Calu3 (cell line): ENCODE results near the gene PRELID2. TPM values are rescaled to one million over a fixed set of nuclear protein-coding genes. Genes with fewer than 3 reads are reported as not detected.

ENCODE experiments used
- BruUV-seq: library from RNA; stranded (reverse); fragments of 400-500 nt; replicated peaks from 2 replicates; lab custom pipeline; 2021; lab: Mats Ljungman, UMichigan
- CTCF ChIA-PET: fragments of 300-600 bp; sonication (Branson Sonifier 250); formaldehyde crosslinking; loops from one replicate; lab custom pipeline; 2022; ENCODE audit warnings: antibody characterized with exemption; lab: Charles Lee
- DNase-seq: peaks from one replicate; pipeline ENCODE4 v3.0.0; 2022
- H3K27ac Mint-ChIP-seq: one replicate; pipeline ENCODE4 v1.8.0; 2022; ENCODE audit warnings: mixed read lengths; ENCODE audit not compliant: unreplicated experiment
- H3K27me3 Mint-ChIP-seq: one replicate; pipeline ENCODE4 v1.8.0; 2022; ENCODE audit warnings: mixed read lengths; ENCODE audit not compliant: unreplicated experiment
- H3K36me3 Mint-ChIP-seq: one replicate; pipeline ENCODE4 v1.8.0; 2022; ENCODE audit warnings: mild to moderate bottlenecking, moderate library complexity, mixed read lengths; ENCODE audit not compliant: insufficient read depth, unreplicated experiment
- H3K4me1 Mint-ChIP-seq: one replicate; pipeline ENCODE4 v1.8.0; 2022; ENCODE audit warnings: mild to moderate bottlenecking, low read depth, mixed read lengths; ENCODE audit not compliant: unreplicated experiment
- H3K4me3 Mint-ChIP-seq: one replicate; pipeline ENCODE4 v1.8.0; 2022; ENCODE audit warnings: mild to moderate bottlenecking, low read depth, moderate library complexity, mixed read lengths; ENCODE audit not compliant: unreplicated experiment
- H3K9me3 Mint-ChIP-seq: one replicate; pipeline ENCODE4 v1.8.0; 2022; ENCODE audit warnings: low read depth, mixed read lengths; ENCODE audit not compliant: unreplicated experiment
- CTCF ChIP-seq: fragments of 200-600 bp; IDR thresholded peaks from one replicate; pipeline ENCODE4 v1.8.0; 2022; ENCODE audit warnings: antibody characterized with exemption; ENCODE audit not compliant: unreplicated experiment
- intact Hi-C: fragments of 100-400 bp; cut with micrococcal nuclease; formaldehyde crosslinking; loops from one replicate; pipeline ENCODE4 v1.10.0; 2022; ENCODE audit not compliant: unreplicated experiment
- total RNA-seq: library from RNA; stranded (reverse); gene quantifications from 2 replicates; pipeline ENCODE4 v1.2.3, GENCODE V29; 2022

The PRELID2 gene
- total RNA-seq, 1 experiment from 2014 or later, result 33.4 TPM

DNA sequence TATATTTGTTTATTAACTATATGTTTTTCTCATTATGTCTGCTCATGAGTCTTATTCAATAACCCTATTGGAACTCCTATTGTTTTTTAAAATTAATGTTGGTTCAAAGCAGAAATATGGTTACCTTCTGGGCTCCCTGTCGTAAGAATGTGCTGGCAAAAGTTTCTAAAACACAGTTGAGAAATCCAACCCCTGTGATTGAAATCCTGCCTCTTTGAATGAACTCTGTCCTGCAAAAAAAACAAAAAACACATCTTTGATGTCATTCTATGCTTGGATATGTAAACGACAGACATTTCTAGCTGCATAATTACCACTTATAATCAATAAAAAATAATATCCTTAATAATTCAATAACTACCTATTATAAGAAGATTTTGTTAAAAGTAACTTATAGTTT, 38.8 kb downstream of the PRELID2 start:
- H3K36me3 Mint-ChIP-seq, result no peaks in the 10 kb centered on the region
- intact Hi-C loops, result no loop called here
- no peaks in the 10 kb centered on the region for H3K27me3 Mint-ChIP-seq
- no peaks in the 10 kb centered on the region for H3K9me3 Mint-ChIP-seq
- TF ChIP-seq CTCF, result no peak
- CTCF ChIA-PET, result no interaction called here
- no peak overlapping the region for H3K4me3 Mint-ChIP-seq
- H3K27ac Mint-ChIP-seq, result no peak overlapping the region
- DNase-seq, result no peak
- BruUV-seq, result no TSS peak
- H3K4me1 Mint-ChIP-seq, result no peaks in the 10 kb centered on the region

GRCh38 chr5:145793574-145793973, 41.6 kb downstream of the PRELID2 start:
- Mint-ChIP-seq H3K36me3 (no peaks in the 10 kb centered on the region), H3K4me3 (no peak overlapping the region), H3K27me3 (no peaks in the 10 kb centered on the region), H3K9me3 (no peaks in the 10 kb centered on the region), H3K4me1 (no peaks in the 10 kb centered on the region), H3K27ac (no peak overlapping the region)
- no peak for TF ChIP-seq CTCF
- CTCF ChIA-PET, result no interaction called here
- BruUV-seq, result no TSS peak
- intact Hi-C loops, result no loop called here
- no peak for DNase-seq

- BruUV-seq, result no TSS peak
- Mint-ChIP-seq H3K4me1 (no peaks in the 10 kb centered on the region), H3K9me3 (no peaks in the 10 kb centered on the region), H3K27ac (no peak overlapping the region), H3K4me3 (no peak overlapping the region), H3K27me3 (no peaks in the 10 kb centered on the region), H3K36me3 (no peaks in the 10 kb centered on the region)
- intact Hi-C loops, result no loop called here
- CTCF ChIA-PET, result no interaction called here
- no peak for TF ChIP-seq CTCF
- no peak for DNase-seq
Measured at GRCh38 chr5:145792840-145793239, 42.3 kb downstream of the PRELID2 start.

DNA sequence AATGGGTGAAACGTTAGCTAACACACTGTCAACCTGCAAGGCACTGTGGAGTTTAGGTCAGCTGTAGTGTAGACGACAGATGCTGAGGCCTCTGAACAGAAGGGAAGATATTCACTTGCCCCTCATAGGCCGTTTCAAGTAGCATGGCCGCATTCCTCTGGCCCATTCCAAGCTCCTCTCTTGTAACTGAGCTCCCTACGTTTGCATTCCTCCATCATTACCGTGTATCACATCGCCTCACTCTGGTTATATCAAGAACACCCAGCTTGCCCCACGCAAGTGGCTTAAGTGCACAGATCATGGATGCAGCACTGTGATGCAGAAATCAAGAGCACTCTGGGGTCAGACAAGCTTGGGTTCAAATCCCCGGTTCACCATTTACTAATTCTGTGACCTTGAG, 43.3 kb downstream of the PRELID2 start:
- no peaks in the 10 kb centered on the region for H3K9me3 Mint-ChIP-seq

More for the DNA sequence above, 43.3 kb downstream of the PRELID2 start:
- Mint-ChIP-seq H3K27ac (no peak overlapping the region), H3K4me1 (no peaks in the 10 kb centered on the region), H3K4me3 (no peak overlapping the region), H3K36me3 (no peaks in the 10 kb centered on the region), H3K27me3 (no peaks in the 10 kb centered on the region)
- CTCF ChIA-PET, result no interaction called here
- BruUV-seq, result no TSS peak
- intact Hi-C loops, result no loop called here
- no peak for TF ChIP-seq CTCF
- no peak for DNase-seq
